Measurements from ENCODE around the gene FFAR3.

GRCh38 chr19:35381926-35382325 lies 23.7 kb downstream of the FFAR3 start:
- TF ChIP-seq CTCF (conservative IDR thresholded peaks at IDR 0.05; ENCODE audit: low read depth, low read length) (no peak), EZH2 (IDR thresholded peaks at IDR 0.05; ENCODE audit: borderline replicate concordance, low read depth, low read length, poor library complexity, severe bottlenecking) (no peak)
